HG03460 (cell line): ENCODE measurements around the gene FYB1.
"Not testable (repeated sequence)": the region's sequence is repeated elsewhere in the genome, so short reads cannot be mapped to it uniquely, and the experiment has no call there.

Source experiments
- ATAC-seq: cut with Tn5 transposase; IDR thresholded peaks from one replicate; pipeline ENCODE4 v1.9.1; 2021; ENCODE audit not compliant: unreplicated experiment

FYB1 gene

GRCh38 chr5:39190311-39191102 is 28.9 kb downstream of the FYB1 start:
- no peak for ATAC-seq

- no peak for ATAC-seq
These were observed 29.9 kb downstream of the FYB1 start for GRCh38 chr5:39189292-39189955.

GRCh38 chr5:39187831-39188731 is 31.3 kb downstream of the FYB1 start:
- ATAC-seq: peak; percentile 46

DNA sequence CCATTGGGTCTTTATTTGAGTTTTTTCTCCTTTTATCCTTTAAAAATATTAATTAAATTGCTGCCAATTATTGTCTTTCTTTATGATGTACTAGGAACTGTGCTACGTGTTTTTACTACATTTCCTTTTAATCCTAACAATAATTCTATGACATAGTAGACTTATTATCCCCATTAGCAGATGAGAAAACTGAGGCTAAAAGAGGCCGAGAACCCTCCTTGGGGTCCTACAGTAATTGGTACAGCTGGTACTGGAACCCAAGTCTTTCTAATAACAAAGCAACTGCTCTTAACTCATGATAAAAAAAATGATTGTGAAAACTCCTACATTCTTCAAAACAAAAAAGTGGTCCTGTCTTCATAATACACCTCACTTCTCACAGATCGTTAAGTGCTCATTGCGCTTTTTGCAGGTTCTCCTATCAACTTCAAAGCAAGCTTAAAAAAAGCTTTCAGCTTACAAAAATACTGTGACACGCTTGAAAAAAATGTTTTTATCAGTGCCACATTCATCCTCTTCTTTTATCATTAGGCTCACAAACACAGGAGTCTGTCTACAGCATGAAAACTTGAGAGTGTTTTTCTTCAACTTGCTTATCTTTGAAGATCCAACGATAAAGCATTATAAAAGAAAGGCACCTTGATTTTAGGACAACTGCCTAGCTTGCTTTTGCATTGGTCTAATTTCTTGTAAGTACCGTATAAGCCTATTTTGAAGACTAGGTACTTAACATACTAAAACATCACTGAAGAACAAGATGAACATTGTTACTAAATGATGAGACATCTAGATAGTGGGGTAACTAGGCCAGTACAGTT is 32.4 kb downstream of the FYB1 start:
- ATAC-seq: no peak

DNA sequence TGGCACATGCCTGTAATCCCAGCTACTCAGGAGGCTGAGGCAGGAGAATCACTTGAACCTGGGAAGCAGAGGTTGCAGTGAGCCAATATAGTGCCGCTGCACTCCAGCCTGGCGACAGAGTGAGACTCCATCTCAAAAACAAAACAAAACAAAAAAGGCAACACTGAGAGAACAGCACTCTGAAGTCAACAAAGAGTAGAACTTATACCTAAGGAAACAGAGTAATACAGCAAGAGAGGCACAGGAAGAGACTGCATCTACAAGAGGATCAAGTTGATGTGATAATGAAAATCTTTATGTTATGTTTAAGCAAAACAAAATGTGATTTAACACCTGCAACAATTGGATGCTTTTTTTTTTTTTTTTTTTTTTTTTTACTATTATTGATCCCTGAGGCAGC is 33.1 kb downstream of the FYB1 start:
- no peak for ATAC-seq

DNA sequence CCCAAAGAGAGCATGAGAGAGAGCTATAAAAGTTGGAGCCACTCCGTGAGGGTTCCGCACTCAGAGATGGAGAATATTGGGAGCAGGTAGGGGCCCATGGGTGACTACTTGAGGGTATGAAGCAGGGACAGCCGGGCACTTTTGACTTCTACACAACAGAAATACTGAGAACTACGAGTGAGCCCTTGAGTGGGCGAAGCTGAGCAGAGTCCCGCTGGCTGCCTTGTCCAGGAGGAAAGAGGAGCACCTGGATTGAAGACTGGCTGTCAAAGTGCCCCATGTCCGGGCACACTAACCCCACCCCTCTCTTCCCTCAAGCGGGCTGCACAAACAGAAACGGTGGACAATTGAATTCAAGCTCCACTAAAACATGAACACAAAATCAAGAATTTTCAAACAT is 33.6 kb downstream of the FYB1 start:
- no peak for ATAC-seq

- not testable (repeated sequence) for ATAC-seq
These were observed 39.8 kb downstream of the FYB1 start for GRCh38 chr5:39179561-39179960.

GRCh38 chr5:39178861-39179260 is 40.5 kb downstream of the FYB1 start:
- ATAC-seq: no peak

DNA sequence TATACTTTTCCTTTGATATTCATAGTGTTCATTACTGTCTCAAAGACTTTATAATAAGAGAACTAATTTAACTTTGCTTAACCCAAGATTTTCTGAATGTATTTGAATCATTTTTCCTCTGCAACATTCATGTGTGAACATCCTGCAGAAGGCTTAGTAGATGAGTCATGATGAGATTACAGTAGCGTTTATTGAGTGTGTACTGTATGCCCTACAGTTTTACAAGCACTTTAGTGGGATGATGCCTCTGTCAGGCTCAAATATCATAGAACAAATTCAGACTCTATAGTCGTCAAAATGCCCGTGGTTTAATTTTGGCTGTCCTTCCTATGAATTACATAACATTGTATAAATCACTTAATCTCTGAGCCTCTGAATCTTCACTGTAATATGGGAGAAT is 41.2 kb downstream of the FYB1 start:
- no peak for ATAC-seq

GRCh38 chr5:39177631-39177964 is 41.8 kb downstream of the FYB1 start:
- ATAC-seq: peak; percentile 76

DNA sequence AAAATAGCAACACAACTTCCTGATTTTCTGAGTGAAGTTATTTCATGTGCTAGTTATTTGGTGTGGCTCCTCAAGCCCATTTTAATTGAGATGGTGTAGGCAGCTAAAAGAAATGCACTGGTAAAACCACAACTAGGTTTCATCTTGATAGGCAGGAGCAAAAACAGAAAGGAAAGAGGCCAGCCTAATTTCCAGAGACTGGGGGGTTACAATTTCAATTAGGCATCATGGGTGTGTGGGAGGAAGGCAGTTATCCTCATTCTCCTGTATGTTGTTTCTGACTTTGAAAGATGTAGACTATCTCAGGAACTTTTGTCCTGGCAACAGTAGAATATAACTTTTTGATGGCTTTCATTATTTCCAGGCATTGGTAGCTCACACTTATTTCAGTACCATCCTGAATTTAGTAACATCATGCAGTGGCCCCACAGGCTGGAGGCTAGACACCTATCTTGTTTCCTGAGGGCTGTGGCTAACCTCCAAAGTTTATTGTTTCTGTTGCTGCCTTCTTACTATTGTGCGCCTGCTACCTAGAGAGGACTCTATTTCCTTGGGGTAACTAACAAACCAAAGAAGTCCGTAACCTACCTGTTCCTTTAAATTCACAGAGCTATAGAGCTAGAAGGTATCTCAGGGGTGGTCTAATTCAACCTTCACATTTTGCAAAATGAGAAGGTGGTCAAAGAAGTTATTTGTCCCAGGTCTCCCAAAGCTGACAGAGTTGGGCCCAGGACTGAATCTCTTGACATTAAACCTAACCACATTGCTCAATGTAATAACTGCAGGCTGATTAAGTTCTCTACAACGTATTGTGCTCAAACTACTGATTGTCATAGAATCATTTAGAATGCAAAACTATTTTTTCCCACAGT is 42.4 kb downstream of the FYB1 start:
- ATAC-seq: no peak

DNA sequence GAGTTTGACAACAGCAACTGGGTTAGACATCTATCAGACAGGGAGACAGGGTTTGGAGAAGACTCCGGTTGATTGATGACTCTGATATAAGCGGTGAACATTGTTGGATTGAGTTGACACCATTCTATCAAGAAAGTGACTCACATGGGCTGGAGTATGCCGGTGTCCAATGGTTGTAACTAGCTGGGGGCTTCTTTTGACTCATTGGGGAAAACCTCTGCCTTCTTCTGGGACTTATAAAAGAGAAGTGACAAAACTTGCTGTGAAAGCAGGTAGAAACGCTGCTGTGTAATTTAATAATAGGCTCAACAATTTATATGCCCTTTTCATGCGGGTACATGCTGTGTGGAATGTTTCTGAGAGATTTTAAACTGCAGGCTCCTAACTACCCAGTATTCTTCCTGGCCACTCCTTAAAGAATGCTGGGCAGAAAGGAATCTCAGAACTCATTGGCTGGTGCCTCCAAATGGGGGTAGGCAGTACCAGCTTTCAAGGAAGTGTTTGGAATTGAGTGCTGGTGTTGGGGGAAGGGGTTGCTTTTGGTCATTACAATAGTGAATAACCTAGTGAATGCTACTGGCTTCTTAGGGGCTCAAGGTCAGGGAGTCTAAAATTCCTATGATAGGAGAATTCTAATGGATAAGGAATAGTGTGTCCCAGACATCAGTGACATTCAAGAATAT is 43.9 kb downstream of the FYB1 start:
- no peak for ATAC-seq

GRCh38 chr5:39173069-39173468 is 46.3 kb downstream of the FYB1 start:
- no peak for ATAC-seq

DNA sequence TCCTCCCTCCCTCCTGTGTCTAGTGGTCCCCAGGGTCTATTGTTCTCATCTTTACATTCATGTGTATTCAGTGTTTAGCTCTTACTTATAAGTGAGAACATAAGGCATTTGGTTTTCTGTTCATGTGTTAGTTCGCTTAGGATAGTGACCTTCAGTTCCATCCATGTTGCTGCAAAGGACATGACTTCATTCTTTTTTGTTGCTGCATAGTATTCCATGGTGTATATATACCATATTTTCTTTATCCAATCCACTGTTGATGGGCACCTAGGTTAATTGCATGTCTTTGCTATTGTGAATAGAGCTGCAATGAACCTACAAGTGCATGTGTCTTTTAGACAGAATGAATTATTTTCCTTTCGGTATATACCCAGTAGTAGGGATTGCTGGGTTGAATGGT is 46.8 kb downstream of the FYB1 start:
- ATAC-seq: no peak

GRCh38 chr5:39171647-39172046 is 47.7 kb downstream of the FYB1 start:
- ATAC-seq: no peak

DNA sequence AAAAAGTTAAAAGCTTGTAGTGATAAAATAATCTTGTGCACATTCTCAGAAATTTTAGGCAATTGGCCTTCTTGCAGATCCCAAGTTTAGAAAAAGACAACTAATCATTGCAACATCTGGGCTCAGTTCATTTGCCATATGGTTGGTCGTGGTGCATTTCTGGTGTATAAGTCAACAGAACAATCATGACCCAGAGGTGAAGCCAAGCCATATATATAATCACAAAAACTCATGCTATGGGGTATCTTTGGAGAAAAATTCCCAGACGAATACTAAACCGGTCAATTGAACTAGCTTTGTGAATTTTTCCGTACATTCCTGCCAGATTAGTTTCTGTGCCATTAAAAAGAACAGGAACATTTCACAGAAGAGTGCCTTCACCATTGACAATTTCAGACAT is 50.3 kb downstream of the FYB1 start:
- no peak for ATAC-seq

DNA sequence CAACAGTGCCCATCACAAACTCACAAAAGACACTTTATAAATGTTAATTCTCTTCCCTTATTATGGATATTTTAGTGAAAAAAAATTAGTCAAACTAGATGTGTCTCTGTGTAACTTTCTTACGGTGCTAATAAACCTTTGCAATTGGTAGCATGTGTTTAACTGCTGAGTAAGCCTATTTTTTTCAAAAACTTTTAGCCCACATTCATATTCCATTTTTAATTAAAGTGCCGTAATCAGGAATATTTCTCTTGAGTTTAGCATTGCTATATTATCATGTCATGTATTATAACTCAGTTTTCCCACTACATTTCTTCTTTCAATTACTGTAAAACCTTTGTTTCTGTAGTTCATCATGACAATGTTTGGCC is 51.4 kb downstream of the FYB1 start:
- no peak for ATAC-seq

- no peak for ATAC-seq
These were observed 52.0 kb downstream of the FYB1 start for GRCh38 chr5:39167141-39167971.
